K562 (cell line): Measurements from ENCODE around the gene NOL4L. TPM values are rescaled to one million over a fixed set of nuclear protein-coding genes. Genes with fewer than 3 reads are reported as not detected.

ENCODE experiments used
- ATAC-seq: fragments of 200-7000 bp; cut with Tn5 transposase; 3 replicates; pipeline ENCODE4 v1.9.1; 2020; ENCODE audit warnings: moderate library complexity
- BruUV-seq: library from RNA; stranded (reverse); fragments of 400-500 nt; replicated peaks from 2 replicates; lab custom pipeline; 2021; lab: Mats Ljungman, UMichigan
- CTCF ChIA-PET: fragments of 300-600 bp; formaldehyde crosslinking; extraction: SDS; loops from one replicate; lab custom pipeline; 2021; ENCODE audit warnings: low intra/inter-chr PET ratio; lab: Yijun Ruan, JAX
- POLR2A ChIA-PET: fragments of 300-600, 350-650 bp; sonication (Branson Sonifier 250); formaldehyde crosslinking; extraction: SDS; loops from one replicate; lab custom pipeline; 2021; ENCODE audit warnings: antibody characterized with exemption, inconsistent platforms; lab: Yijun Ruan, JAX
- DNase-seq, 4 experiments: peaks; one replicate each; pipeline versions ENCODE4 v3.0.0 to v3.0.0-alpha.2; 2011 to 2018; ENCODE audit warnings: low spot score in 3 of 4, mixed read lengths in 3 of 4; ENCODE audit errors: extremely low read depth in 1 of 4
- FAIRE-seq: peaks from 2 replicates; lab custom pipeline; 2011; peaks lifted over from hg19 to GRCh38; lab: Jason Lieb, UNC
- H2AFZ ChIP-seq: 2 replicates; pipeline ENCODE4 v1.6.0; 2011; ENCODE audit warnings: low read depth, low read length, control low read depth, inconsistent platforms
- H3K27ac ChIP-seq: fragments of 200-600 bp; 3 replicates; pipeline ENCODE4 v1.8.0; 2011; ENCODE audit warnings: low read depth, mild to moderate bottlenecking, control low read depth, inconsistent platforms, low read length, moderate library complexity, mixed read lengths; ENCODE audit errors: extremely low read depth
- H3K27me3 ChIP-seq, 2 experiments: fragments of 300-600 bp in 1 of 2; 2 replicates in 1 of 2; 3 replicates in 1 of 2; pipeline versions ENCODE4 v1.6.0 to v1.8.0; 2011; ENCODE audit warnings: inconsistent platforms in 2 of 2, low read length in 2 of 2, mild to moderate bottlenecking in 1 of 2, mixed read lengths in 1 of 2, moderate library complexity in 1 of 2; ENCODE audit not compliant: control insufficient read depth in 2 of 2, insufficient read depth in 2 of 2
- H3K36me3 ChIP-seq: fragments of 300-600 bp; 3 replicates; pipeline ENCODE4 v1.8.0; 2011; ENCODE audit warnings: mild to moderate bottlenecking, low read length, inconsistent platforms; ENCODE audit not compliant: control insufficient read depth, insufficient read depth
- H3K4me1 ChIP-seq, 2 experiments: fragments of 200-600 bp in 1 of 2; replicated peaks in 1 of 2; 2 replicates in 1 of 2; 3 replicates in 1 of 2; pipeline versions ENCODE4 v1.5.1 to v1.8.0; 2011; ENCODE audit warnings: inconsistent platforms in 2 of 2, low read length in 2 of 2, mild to moderate bottlenecking in 1 of 2, mixed read lengths in 1 of 2, moderate library complexity in 1 of 2; ENCODE audit not compliant: control insufficient read depth in 2 of 2, insufficient read depth in 2 of 2
- H3K4me2 ChIP-seq: 2 replicates; pipeline ENCODE4 v1.6.1; 2011; ENCODE audit warnings: low read length, control low read depth, inconsistent platforms, mixed read lengths; ENCODE audit not compliant: insufficient read depth
- H3K4me3 ChIP-seq: fragments of 200-600 bp; sonication (generic), shearing (Covaris generic); 2 replicates; pipeline ENCODE4 v1.5.1; 2016; ENCODE audit warnings: control low read depth, inconsistent platforms
- H3K79me2 ChIP-seq: fragments of 200-600 bp; 3 replicates; pipeline ENCODE4 v1.8.0; 2011; ENCODE audit warnings: low read length, inconsistent platforms; ENCODE audit not compliant: control insufficient read depth, insufficient read depth
- H3K9ac ChIP-seq, 2 experiments: 2 replicates each; pipeline versions ENCODE4 v1.6.0 to v1.6.1; 2011; ENCODE audit warnings: low read depth in 2 of 2, low read length in 2 of 2, control low read depth in 1 of 2, inconsistent platforms in 1 of 2, mild to moderate bottlenecking in 1 of 2, mixed read lengths in 1 of 2; ENCODE audit not compliant: insufficient read depth in 1 of 2
- H3K9me1 ChIP-seq: one replicate; pipeline ENCODE4 v1.6.0; 2011; ENCODE audit warnings: inconsistent platforms, mild to moderate bottlenecking, low read length, moderate library complexity; ENCODE audit not compliant: control insufficient read depth, insufficient read depth
- H3K9me3 ChIP-seq: replicated peaks from 2 replicates; pipeline ENCODE4 v1.5.1; 2011; ENCODE audit warnings: low read depth, low read length, inconsistent platforms; ENCODE audit not compliant: control insufficient read depth, insufficient read depth
- H4K20me1 ChIP-seq: replicated peaks from 2 replicates; pipeline ENCODE4 v1.6.1; 2011; ENCODE audit warnings: low read length, inconsistent platforms, mixed read lengths; ENCODE audit not compliant: control insufficient read depth, insufficient read depth
- CBX5 ChIP-seq: IDR thresholded peaks from 2 replicates; pipeline ENCODE4 v1.6.1; 2014; ENCODE audit warnings: low read depth, borderline replicate concordance
- PHB ChIP-seq: fragments of 250-450 bp; sonication (Bioruptor Pico); IDR thresholded peaks from 2 replicates; pipeline ENCODE4 v1.5.0; 2021
- PKNOX1 ChIP-seq: fragments of 450-650 bp; IDR thresholded peaks from 2 replicates; pipeline ENCODE4 v1.6.1; 2016
- POLR2G ChIP-seq: fragments of 200-400 bp; formaldehyde crosslinking; IDR thresholded peaks from 2 replicates; pipeline ENCODE4 v1.6.1; 2017; ENCODE audit warnings: low read depth, mild to moderate bottlenecking, antibody characterized with exemption, low read length, moderate library complexity
- RBM22 ChIP-seq: fragments of 200-400 bp; formaldehyde crosslinking; IDR thresholded peaks from 2 replicates; pipeline ENCODE4 v1.6.1; 2018; ENCODE audit warnings: low read length, low read depth; ENCODE audit not compliant: poor library complexity, severe bottlenecking
- ZFP36 ChIP-seq: fragments of 150-350 bp; IDR thresholded peaks from 2 replicates; pipeline ENCODE4 v1.6.1; 2018; ENCODE audit warnings: low read length, low read depth; ENCODE audit not compliant: partially characterized antibody
- ZNF274 ChIP-seq: IDR thresholded peaks from 2 replicates; pipeline ENCODE4 v1.6.1; 2011; ENCODE audit warnings: low read depth, mild to moderate bottlenecking, low read length, moderate library complexity, borderline replicate concordance
- WGBS: fragments of 100-300 bp; shearing (Covaris generic); methylation state at CpG from one replicate; pipeline ENCODE4 v1.1.6; 2016; ENCODE audit warnings: low coverage, mixed read lengths; ENCODE audit not compliant: insufficient coverage; ENCODE audit errors: missing lambda C conversion rate; 5-methylcytosine and 5-hydroxymethylcytosine counted together
- in situ Hi-C: fragments of 300-500 bp; cut with MboI; formaldehyde crosslinking; loops from 4 replicates; pipeline ENCODE4 v1.15.0; 2018; ENCODE audit warnings: inconsistent platforms, mixed read lengths
- intact Hi-C: fragments of 100-400 bp; cut with micrococcal nuclease; formaldehyde crosslinking; loops from 2 replicates; pipeline ENCODE4 v1.14.2; 2022
- polyA plus RNA-seq, 8 experiments: library from polyadenylated mRNA; depleted of rRNA in 4 of 8; stranded (reverse) in 5 of 8; unstranded in 3 of 8; fragments of >200 nt; fragmentation: Nextera tagmentation in 2 of 8; fragmentation: Illumina TruSeq in 1 of 8; extraction: Ambion mirVana in 2 of 8; extraction: Trizol in 1 of 8; gene quantifications; 2 replicates each; pipeline versions ENCODE4 v1.2.1 to v1.2.3, GENCODE V29; 2011 to 2014; ENCODE audit warnings: inconsistent platforms in 1 of 8, missing spikeins in 1 of 8
- total RNA-seq, 7 experiments: library from RNA; depleted of rRNA in 6 of 7; stranded (reverse); fragments of >200 nt in 6 of 7; fragmentation: Illumina TruSeq in 2 of 7; extraction: Trizol in 2 of 7; gene quantifications; 2 replicates each; pipeline versions ENCODE4 v1.2.1 to v1.2.3, GENCODE V29; 2011 to 2021; ENCODE audit warnings: low replicate concordance in 1 of 7

NOL4L gene
- total and polyA plus RNA-seq, 9 of the 15 experiments (the other 6 are each of a cell fraction or from before 2014, with no cell fraction given) = 5.1 to 36.2 (median 13.6) TPM

GRCh38 chr20:32517518-32517873 lies 67.6 kb downstream of the NOL4L start:
- H3K9ac ChIP-seq = peak overlapping the region in 1 of 2 experiments; percentile 9; a peak in 1 of 4 replicates
- no peak overlapping the region for H3K27ac ChIP-seq
- H3K36me3 ChIP-seq = peaks cover 74% of the 10 kb centered on the region; the same call in 2 of the 3 replicates
- no peak overlapping the region for H3K4me3 ChIP-seq
- H2AFZ ChIP-seq = no peak overlapping the region
- TF ChIP-seq CBX5 (no peak), ZFP36 (no peak), RBM22 (peak; percentile 51), POLR2G (peak; percentile 40), PHB (CRISPR knock-in tag) (no peak), PKNOX1 (no peak), ZNF274 (no peak)
- H3K79me2 ChIP-seq = no peaks in the 10 kb centered on the region
- intact Hi-C loops (no loop called here), in situ Hi-C loops (loop anchor here (5.0 to 10.0 kb wide), 2 partner anchors 135 to 257 kb away; no protein-coding TSS in a partner anchor)
- ChIA-PET CTCF (no interaction called here), POLR2A (interaction anchor here (1.6 kb wide), 1 partner anchor 136 kb away, joined by 5 read pairs; no protein-coding TSS in a partner anchor)
- 87% methylated on average over 6 of the region's 6 CpGs for WGBS
- no peaks in the 10 kb centered on the region for H3K9me3 ChIP-seq
- FAIRE-seq (no peak), DNase-seq (no peak), ATAC-seq (no peak)
- H3K4me2 ChIP-seq = no peak overlapping the region
- H3K9me1 ChIP-seq = no peaks in the 10 kb centered on the region
- no TSS peak for BruUV-seq
- no peaks in the 10 kb centered on the region for H4K20me1 ChIP-seq
- peaks cover 5 to 31% of the 10 kb centered on the region in 2 experiments; a peak in 3 of 5 replicates for H3K4me1 ChIP-seq
- H3K27me3 ChIP-seq = no peaks in the 10 kb centered on the region
